Peyer's patch (tissue), 4 donors: ENCODE data around the gene HCFC1.

Source experiments
- CTCF ChIP-seq, 6 experiments: fragments of 450-650 bp in 4 of 6; fragments of 200-600 bp in 2 of 6; sonication (generic) in 1 of 6; IDR thresholded peaks; one replicate each; pipeline ENCODE4 v1.5.1; 2017 to 2019; ENCODE audit warnings: antibody characterized with exemption in 6 of 6, mild to moderate bottlenecking in 3 of 6, moderate library complexity in 1 of 6
- POLR2A ChIP-seq, 2 donors: fragments of 450-650 bp; IDR thresholded peaks; one replicate each; pipeline ENCODE4 v1.5.1; 2017; ENCODE audit warnings: antibody characterized with exemption in 2 of 2, mild to moderate bottlenecking in 2 of 2, moderate library complexity in 2 of 2

GRCh38 chrX:153993079-153993478 lies 21.5 kb upstream of the HCFC1 start:
- TF ChIP-seq CTCF (IDR thresholded peaks at IDR 0.05): no peak
- TF ChIP-seq POLR2A (IDR thresholded peaks at IDR 0.05): no peak
